Aorta (tissue), 5 donors: ENCODE results near the gene MBD6. TPM values are rescaled to one million over a fixed set of nuclear protein-coding genes. Genes with fewer than 3 reads are reported as not detected.

Experiments
- ATAC-seq: fragments of 200-7000 bp; cut with Tn5 transposase; one replicate; pipeline ENCODE4 v1.9.1; 2022; ENCODE audit warnings: moderate library complexity; ENCODE audit not compliant: low FRiP score
- DNase-seq, 2 donors: peaks; one replicate each; pipeline ENCODE4 v3.0.0-alpha.2; 2020
- H3K27ac ChIP-seq, 2 donors: one replicate each; pipeline ENCODE4 v1.5.1; 2013; ENCODE audit warnings: low read length in 2 of 2, mild to moderate bottlenecking in 2 of 2, moderate library complexity in 2 of 2, control low read depth in 1 of 2, inconsistent platforms in 1 of 2, low read depth in 1 of 2
- H3K27me3 ChIP-seq, 2 donors: one replicate each; pipeline ENCODE4 v1.6.1; 2013; ENCODE audit warnings: control low read depth in 1 of 2, low read length in 1 of 2, mild to moderate bottlenecking in 1 of 2, moderate library complexity in 1 of 2; ENCODE audit not compliant: insufficient read depth in 2 of 2, control insufficient read depth in 1 of 2
- H3K36me3 ChIP-seq, 2 donors: one replicate each; pipeline ENCODE4 v1.6.1; 2013; ENCODE audit warnings: control low read depth in 1 of 2, low read length in 1 of 2, mild to moderate bottlenecking in 1 of 2; ENCODE audit not compliant: insufficient read depth in 2 of 2, control insufficient read depth in 1 of 2
- H3K4me1 ChIP-seq, 2 donors: one replicate each; pipeline ENCODE4 v1.6.1; 2013; ENCODE audit warnings: low read length in 2 of 2, control low read depth in 1 of 2, mild to moderate bottlenecking in 1 of 2, moderate library complexity in 1 of 2; ENCODE audit not compliant: insufficient read depth in 2 of 2, control insufficient read depth in 1 of 2
- H3K4me3 ChIP-seq, 2 donors: one replicate each; pipeline ENCODE4 v1.5.1; 2013; ENCODE audit warnings: low read length in 2 of 2, control low read depth in 1 of 2, mild to moderate bottlenecking in 1 of 2
- H3K9me3 ChIP-seq: one replicate; pipeline ENCODE4 v1.6.1; 2013; ENCODE audit warnings: mild to moderate bottlenecking, low read length; ENCODE audit not compliant: control insufficient read depth
- WGBS, 2 donors: extraction: QIAGEN DNeasy Blood & Tissue Kit; methylation state at CpG; one replicate each; pipeline ENCODE4 v1.1.7; 2013; 5-methylcytosine and 5-hydroxymethylcytosine counted together
- intact Hi-C, 2 donors: fragments of 100-400 bp; cut with DNase I; formaldehyde crosslinking; loops; one replicate each; pipeline versions ENCODE4 v1.14.2 to v1.15.0; 2022
- polyA plus RNA-seq, 2 donors: library from polyadenylated mRNA; stranded (reverse); fragments of 200-250 nt; gene quantifications; one replicate each; pipeline ENCODE4 v1.2.3, GENCODE V29; 2013
- total RNA-seq, 2 donors: library from RNA; stranded (reverse); fragmentation: NEBNext Ultra II Directional; extraction: Animal tissue kit (Norgen Biotek cat#: 25700); gene quantifications; one replicate each; pipeline ENCODE4 v1.2.1, GENCODE V29; 2021
- donor health status: healthy with polysubstance abuse.
- donor health status: Bipolar disorder and iron deficiency.
- donor health status: DM: no; HTN: no; CAD: no.
- donor health status: DM: no; HTN: no; CAD: no.
- donor health status: DM: yes; HTN: yes; CAD: no.

Gene MBD6
- total and polyA plus RNA-seq, 4 donors = 7.5 to 77.4 (median 69.2) TPM

GRCh38 chr12:57536597-57536942, 13.9 kb downstream of the MBD6 start:
- intact Hi-C loops = no loop called here
- DNase-seq (no peak), ATAC-seq (no peak)
- 95 to 100% methylated on average over 1 of the region's 1 CpG for WGBS, 2 donors
- Histone ChIP-seq H3K4me3 (no peak overlapping the region), H3K36me3 (peaks cover 12 to 23% of the 10 kb centered on the region in 2 donors), H3K27me3 (no peaks in the 10 kb centered on the region), H3K27ac (no peak overlapping the region), H3K4me1 (no peaks in the 10 kb centered on the region), H3K9me3 (no peaks in the 10 kb centered on the region)

GRCh38 chr12:57539134-57539768, 16.6 kb downstream of the MBD6 start:
- H3K9me3 ChIP-seq = no peaks in the 10 kb centered on the region
- H3K4me3 ChIP-seq = no peak overlapping the region
- intact Hi-C loops = no loop called here
- peaks cover 8 to 10% of the 10 kb centered on the region in 2 donors for H3K36me3 ChIP-seq
- 72 to 80% methylated on average over 5 of the region's 5 CpGs for WGBS, 2 donors
- no peaks in the 10 kb centered on the region for H3K4me1 ChIP-seq
- no peaks in the 10 kb centered on the region for H3K27me3 ChIP-seq
- no peak overlapping the region for H3K27ac ChIP-seq
- no peak for ATAC-seq
- DNase-seq = no peak

- H3K4me3 ChIP-seq = no peak overlapping the region
- no peak overlapping the region for H3K27ac ChIP-seq
- no peaks in the 10 kb centered on the region for H3K4me1 ChIP-seq
- WGBS, 2 donors = 24 to 27% methylated on average over 2 of the region's 2 CpGs
- no peak for DNase-seq
- no peaks in the 10 kb centered on the region for H3K9me3 ChIP-seq
- intact Hi-C loops = no loop called here
- H3K36me3 ChIP-seq = peaks cover 3 to 8% of the 10 kb centered on the region in 2 donors
- no peaks in the 10 kb centered on the region for H3K27me3 ChIP-seq
- ATAC-seq = no peak
Observed at GRCh38 chr12:57541001-57541400, 18.4 kb downstream of the MBD6 start.

GRCh38 chr12:57541717-57542116, 19.1 kb downstream of the MBD6 start:
- Histone ChIP-seq H3K36me3 (peaks cover 3 to 8% of the 10 kb centered on the region in 2 donors), H3K4me1 (no peaks in the 10 kb centered on the region), H3K27me3 (no peaks in the 10 kb centered on the region), H3K4me3 (no peak overlapping the region), H3K9me3 (no peaks in the 10 kb centered on the region), H3K27ac (no peak overlapping the region)
- no peak for DNase-seq
- WGBS, 2 donors = 85% methylated on average over 2 of the region's 2 CpGs
- ATAC-seq = no peak
- intact Hi-C loops = no loop called here

- H3K4me1 ChIP-seq = no peaks in the 10 kb centered on the region
- H3K4me3 ChIP-seq = no peak overlapping the region
- intact Hi-C loops = no loop called here
- no peaks in the 10 kb centered on the region for H3K9me3 ChIP-seq
- 88% methylated on average over 2 of the region's 2 CpGs for WGBS, 2 donors
- no peak overlapping the region for H3K27ac ChIP-seq
- H3K27me3 ChIP-seq = no peaks in the 10 kb centered on the region
- no peak for ATAC-seq
- peaks cover 3 to 6% of the 10 kb centered on the region in 2 donors for H3K36me3 ChIP-seq
- no peak for DNase-seq
Observed at GRCh38 chr12:57543581-57543980, 21.0 kb downstream of the MBD6 start.

- ATAC-seq = no peak
- WGBS, 2 donors = 59 to 60% methylated on average over 15 of the region's 15 CpGs
Observed at GRCh38 chr12:57545809-57546437, 23.3 kb downstream of the MBD6 start.

GRCh38 chr12:57546438-57547287, 24.0 kb downstream of the MBD6 start, which contains the start of gene DCTN2:
DCTN2 (minus strand) TSS chr12:57547192; CDS start chr12:57547063, 129 bp downstream.
- intact Hi-C loops = loop anchor here in 1 of 2 donors (2.0 kb wide), 1 partner anchor 22 kb away; no protein-coding TSS in a partner anchor
- WGBS, 2 donors = 0 to 1% methylated on average over 52 to 56 of the region's 56 CpGs
- ATAC-seq (peak; percentile 100), DNase-seq (peak; percentile 97 to 98)
- Histone ChIP-seq H3K27ac (peak within 1 kb of the TSS in 1 of 2 donors; percentile 53), H3K4me1 (no peaks in the 10 kb centered on the region), H3K36me3 (peaks cover 0 to under 1% of the 10 kb centered on the region in 2 donors), H3K4me3 (peak within 1 kb of the TSS; percentile 73 to 82), H3K9me3 (no peaks in the 10 kb centered on the region), H3K27me3 (no peaks in the 10 kb centered on the region)

More at GRCh38 chr12:57545809-57546437, 23.3 kb downstream of the MBD6 start:
- H3K36me3 ChIP-seq = peaks cover 0 to 4% of the 10 kb centered on the region in 2 donors
- H3K27ac ChIP-seq = no peak overlapping the region
- no peaks in the 10 kb centered on the region for H3K4me1 ChIP-seq
- DNase-seq = no peak
- intact Hi-C loops = loop anchor here in 1 of 2 donors (2.0 kb wide), 1 partner anchor 21 kb away; no protein-coding TSS in a partner anchor
- H3K4me3 ChIP-seq = peak overlapping the region; percentile 73 to 82
- H3K27me3 ChIP-seq = no peaks in the 10 kb centered on the region
- no peaks in the 10 kb centered on the region for H3K9me3 ChIP-seq

- DNase-seq (no peak), ATAC-seq (no peak)
- no peaks in the 10 kb centered on the region for H3K27me3 ChIP-seq
- H3K9me3 ChIP-seq = no peaks in the 10 kb centered on the region
- WGBS, 2 donors = 21% methylated on average over 9 of the region's 9 CpGs
- H3K4me3 ChIP-seq = peak overlapping the region in 1 of 2 donors; percentile 12
- H3K36me3 ChIP-seq = no peaks in the 10 kb centered on the region
- intact Hi-C loops = loop anchor here in 1 of 2 donors (2.0 kb wide), 1 partner anchor 23 kb away; no protein-coding TSS in a partner anchor
- H3K27ac ChIP-seq = no peak overlapping the region
- H3K4me1 ChIP-seq = no peaks in the 10 kb centered on the region
Observed at GRCh38 chr12:57547288-57548012, 24.8 kb downstream of the MBD6 start.
